NCI-H1436 (cell line): ENCODE measurements around the gene THSD7A.

Source experiments
- DNase-seq: peaks from one replicate; lab custom pipeline; 2025; lab: John Stamatoyannopoulos, UW

Gene THSD7A

DNA sequence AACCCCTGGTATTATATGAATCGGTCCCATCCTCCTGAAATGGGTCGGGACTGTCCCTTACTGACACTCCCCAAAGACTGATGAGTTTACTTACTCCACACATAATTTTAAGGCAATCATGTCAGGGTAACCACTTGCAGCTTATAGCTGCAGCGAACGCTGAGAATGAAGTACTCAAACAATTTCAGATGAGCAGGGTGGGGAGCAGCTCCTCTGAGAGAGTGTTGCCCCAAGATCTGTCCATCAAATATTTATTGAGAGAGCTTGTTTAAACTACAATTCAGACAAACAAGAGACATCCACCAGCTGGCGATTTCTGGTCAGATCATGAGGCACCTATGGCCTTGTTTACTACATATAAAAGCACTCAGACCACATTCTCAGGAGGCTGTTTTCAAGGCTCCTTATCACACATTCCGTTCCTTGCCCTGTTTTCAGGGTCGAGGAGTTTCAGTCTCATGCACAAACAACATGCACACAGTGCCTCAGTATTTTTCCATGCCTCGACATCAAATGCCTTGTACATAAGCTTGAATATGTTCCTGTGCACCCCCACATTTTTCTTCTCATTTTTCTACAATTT, 80.1 kb downstream of the THSD7A start:
- DNase-seq, result no peak

DNA sequence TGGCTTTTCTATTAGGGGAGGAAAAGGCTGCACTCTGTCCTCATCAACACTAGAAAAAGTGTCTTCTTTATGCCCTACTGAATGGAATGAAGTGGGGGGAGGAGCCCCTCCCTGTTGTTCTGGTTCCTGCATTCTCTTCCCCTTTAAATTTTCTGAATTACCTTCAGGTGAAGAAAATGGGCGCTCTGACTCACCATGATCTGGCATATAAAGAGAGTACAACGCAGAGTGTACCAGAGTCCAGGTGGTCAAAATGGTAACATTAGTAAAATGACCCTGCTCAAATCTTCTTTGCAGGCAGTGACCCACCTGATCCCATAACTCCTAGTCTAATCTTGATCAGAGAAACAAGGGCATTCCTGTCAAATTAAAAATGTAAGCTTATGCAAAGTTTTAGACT, 80.7 kb downstream of the THSD7A start:
- no peak for DNase-seq

DNA sequence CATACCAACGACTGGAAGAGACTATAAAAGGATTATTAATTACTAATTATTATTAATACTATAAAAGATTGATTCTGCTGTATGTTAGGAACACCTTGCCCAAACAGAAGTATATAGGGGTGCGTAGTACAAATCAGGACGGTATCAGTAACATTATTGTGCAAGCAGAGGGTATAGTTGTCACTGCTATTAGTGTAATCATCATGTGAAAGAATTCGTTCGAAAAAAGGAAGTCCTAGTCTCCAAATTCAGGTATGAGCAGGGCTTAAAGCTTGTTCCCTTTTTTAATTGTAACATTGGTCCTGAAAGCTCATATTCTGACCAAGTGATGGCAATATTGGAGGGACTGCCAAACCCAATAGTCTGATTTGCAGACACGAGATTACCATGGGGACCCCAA, 81.8 kb downstream of the THSD7A start:
- DNase-seq, result no peak

DNA sequence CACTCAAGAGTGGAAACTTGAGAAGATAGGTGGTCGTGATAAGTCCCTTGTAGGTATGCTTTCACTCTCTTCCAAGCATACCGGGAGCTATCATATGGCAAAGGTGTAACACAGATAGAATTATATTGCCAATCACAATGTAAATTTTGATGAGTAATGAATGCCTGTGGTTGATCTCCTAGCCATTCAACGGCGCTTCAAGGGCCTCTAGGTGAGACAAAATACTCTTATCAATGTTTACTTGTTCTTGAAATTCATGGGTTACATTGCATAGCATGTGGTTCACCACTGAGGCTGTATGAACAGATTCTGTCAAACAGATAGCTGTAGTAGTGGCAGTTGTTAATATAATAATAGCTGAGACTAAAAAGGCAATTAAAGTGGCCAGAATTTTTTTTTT, 82.4 kb downstream of the THSD7A start:
- no peak for DNase-seq

DNA sequence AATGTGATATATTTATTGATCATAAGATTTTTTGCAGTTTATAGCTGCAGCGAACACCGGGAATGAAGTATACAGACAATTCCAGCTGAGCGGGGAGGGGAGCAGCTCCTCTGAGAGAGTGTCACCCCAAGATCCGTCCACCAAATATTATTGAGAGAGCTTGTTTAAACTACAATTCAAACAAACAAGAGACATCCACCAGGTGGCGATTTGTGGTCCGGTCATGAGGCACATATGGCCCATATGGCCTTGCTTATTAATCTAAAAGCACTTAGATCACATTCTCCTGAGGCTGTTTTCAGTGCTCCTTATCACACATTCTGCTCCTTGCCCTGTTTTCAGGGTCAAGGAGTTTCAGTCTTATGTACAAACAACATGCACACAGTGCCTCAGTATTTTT, 83.1 kb downstream of the THSD7A start:
- DNase-seq, result no peak

DNA sequence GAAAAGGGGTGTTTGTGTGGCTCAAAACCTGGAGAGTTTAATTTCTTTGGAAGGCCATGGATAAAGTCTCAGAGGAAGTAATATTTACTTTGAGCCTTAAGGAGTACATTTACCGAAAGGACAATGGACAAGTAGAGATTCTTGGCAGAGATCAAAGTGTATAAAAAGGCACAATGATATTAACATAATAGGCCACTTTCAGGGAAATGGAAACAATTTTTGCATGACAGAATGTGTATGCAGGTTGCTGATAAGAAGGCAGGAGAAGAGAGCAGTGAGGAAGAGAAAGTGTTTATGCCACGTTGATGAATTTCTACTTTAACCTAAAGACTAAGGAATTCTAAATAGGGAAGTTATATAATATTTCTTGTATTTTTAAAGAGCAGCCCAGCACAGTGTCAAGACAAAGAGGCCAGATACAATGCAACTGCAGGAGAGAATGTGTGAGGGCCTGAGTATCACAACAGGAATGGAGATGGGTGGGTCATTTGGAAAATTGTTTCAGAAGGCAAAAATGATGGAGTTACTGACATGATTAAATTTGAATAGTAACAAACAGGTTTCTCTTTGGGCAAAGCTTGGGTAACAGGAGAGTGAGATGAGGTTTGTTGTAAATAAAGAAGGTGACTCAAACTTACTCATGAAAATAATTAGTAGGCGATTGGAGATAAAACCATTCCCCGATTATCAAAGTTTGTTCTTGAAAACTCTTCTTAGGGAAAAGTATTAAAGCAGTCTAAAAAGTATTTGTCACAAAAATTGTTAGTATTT, 84.1 kb downstream of the THSD7A start:
- no peak for DNase-seq

DNA sequence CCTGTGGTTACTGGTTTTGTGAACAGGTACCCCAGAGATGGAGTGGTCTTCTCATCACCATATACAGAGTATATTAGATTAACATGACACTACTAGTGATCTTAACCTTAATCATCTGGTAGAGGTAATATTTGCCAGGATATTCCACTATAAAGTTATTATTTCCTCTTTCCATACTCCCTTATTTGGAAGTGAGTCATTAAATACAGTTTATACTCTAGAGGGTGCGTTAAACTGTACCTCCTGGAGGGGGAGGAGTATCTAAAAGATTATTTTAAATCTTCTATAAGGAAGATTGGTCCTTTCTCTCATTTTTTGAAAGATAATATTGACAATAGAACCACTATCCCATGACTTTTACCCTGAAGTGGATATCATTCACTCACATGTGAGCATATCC, 85.4 kb downstream of the THSD7A start:
- no peak for DNase-seq

DNA sequence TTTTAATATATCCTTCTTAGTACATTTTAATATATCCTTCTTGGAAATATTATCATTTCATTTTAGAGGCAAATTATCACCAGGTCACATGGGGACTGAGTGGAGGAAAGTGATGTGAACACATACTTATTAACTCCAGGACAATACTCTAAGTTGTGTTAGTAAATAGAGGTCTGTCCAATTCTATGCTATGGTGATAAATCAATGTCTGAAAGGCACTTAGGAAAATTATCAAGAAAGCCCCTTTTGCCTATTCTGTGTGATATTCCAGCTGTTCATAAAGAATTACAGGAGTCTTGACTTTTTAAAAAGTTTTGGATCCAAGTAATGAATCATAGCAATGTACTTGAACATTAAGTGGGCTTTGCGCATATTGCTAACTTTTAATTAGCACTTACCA, 88.5 kb downstream of the THSD7A start:
- DNase-seq, result no peak

DNA sequence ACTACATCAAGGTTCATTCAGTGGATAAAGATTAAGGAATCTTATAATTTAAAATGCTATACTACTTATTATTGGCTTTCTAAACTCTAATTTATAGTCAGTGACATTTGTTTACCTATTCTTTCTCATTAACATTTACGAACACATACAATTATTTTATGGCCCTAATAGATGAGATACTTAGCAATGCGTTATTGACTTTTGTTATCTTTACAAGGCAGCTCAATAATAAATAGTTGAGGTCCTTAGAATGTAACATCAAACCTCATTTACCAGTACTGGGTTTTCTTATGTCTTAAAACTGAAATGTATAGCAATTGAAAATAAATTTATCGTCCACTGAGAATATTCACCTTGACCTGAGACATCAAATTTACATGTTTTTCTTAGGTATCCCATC, 89.0 kb downstream of the THSD7A start:
- DNase-seq, result no peak

DNA sequence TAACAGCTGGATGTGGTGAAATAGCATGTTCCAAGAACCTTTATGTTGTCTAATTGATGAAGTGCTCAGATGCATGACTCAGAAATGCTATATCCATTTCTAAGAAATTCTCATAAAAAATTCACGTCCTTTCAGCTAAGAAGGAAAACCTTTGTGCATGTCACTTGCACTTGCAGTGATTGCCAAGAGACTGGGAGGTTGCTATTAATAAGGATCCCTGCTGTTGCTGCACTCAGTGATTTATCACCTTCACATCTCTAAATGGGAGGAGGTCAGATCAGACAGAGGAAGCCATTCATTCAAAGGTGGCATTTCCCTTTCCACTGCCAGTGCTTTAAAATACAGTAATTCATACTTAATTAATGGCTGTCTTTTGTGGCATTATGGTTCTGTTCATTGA, 89.5 kb downstream of the THSD7A start:
- DNase-seq, result peak; percentile 32

DNA sequence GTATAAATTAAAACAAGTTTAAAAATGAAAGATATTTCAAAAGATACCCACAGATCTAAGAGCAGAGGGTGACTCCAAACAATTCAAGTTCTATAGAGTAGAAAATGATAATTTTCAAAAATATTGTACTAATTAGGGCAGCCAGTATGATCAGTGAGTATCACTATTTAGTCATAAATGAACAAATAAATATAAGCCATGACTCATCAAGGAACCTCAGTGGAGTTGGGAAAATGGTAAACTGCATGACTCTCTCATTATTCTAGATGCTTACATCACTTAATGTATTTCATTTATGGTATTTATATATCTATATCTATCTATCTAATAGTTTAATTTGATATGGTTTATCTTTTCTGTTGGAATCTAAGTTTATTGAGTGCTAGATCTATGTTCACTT, 94.3 kb downstream of the THSD7A start:
- DNase-seq, result no peak

DNA sequence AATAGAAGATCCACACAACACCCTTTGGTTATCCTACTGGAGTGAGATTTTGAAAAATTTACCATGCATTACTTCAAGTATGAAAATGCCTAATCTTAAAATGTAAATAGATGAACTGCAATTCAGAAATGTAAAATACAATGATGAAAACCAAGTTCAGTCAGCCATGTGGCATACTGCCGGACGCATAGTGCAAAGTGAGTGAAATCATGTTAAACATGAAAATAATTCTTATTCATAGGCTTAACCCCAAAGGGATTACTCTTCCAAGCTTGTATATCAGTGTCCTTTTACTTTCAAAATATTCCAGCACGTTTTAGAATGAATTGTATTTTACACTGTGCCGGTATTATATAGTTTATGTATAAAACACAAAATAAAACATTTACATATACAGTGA, 99.8 kb downstream of the THSD7A start:
- no peak for DNase-seq

DNA sequence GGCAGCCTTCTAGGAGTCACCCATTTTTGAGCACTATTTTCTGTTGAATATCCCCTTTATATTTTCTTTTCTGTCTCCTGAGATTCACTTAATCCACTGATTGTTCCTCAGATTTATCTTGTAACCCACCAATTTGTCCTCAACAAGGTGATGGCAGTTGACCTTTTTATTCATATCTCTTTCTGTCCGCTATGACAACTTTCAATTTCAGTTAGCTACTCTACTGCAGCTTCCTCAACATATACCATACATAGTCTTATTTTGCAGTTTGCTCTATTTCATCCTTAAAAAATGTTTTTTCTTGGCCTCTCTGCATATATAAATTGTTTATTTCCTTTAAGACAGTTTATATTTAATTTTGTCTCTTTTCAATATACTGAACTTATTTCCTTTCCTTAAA, 101.3 kb downstream of the THSD7A start:
- no peak for DNase-seq

DNA sequence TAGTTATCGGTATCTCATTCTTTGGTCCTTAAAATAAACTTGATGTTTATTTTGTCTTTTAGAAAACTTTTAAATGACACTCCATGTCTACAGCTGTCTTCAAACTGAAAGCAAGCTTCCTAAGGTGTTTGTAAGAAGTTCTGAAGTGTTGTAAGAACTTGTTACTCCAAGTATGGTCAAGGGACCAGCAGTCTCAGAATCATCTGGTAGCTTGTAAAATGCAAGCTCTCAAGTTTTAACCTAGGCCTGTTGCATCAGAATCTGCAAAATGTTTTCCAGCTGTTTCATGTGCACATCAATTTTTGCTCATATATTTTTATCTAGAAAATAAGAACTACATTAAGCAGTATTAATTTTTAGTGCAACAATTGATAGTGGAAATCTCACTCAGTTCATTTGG, 104.1 kb downstream of the THSD7A start:
- DNase-seq, result no peak

DNA sequence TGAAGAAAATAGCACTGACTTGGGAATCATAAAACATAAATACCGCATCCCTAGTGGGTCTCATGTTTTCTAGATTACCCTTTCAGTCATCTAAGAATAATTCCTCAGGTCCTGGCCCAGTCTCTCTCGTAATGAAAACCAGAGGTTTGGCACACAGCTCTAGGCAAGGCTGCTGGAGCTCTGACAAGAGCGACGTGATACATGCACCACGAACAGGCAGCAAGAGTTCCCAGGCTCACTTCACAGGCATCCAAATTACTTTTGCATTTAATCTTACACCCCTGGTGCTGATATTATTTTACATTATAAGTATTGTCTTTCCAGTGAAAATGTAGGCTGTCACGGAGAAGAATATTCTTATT, 105.2 kb downstream of the THSD7A start:
- no peak for DNase-seq

DNA sequence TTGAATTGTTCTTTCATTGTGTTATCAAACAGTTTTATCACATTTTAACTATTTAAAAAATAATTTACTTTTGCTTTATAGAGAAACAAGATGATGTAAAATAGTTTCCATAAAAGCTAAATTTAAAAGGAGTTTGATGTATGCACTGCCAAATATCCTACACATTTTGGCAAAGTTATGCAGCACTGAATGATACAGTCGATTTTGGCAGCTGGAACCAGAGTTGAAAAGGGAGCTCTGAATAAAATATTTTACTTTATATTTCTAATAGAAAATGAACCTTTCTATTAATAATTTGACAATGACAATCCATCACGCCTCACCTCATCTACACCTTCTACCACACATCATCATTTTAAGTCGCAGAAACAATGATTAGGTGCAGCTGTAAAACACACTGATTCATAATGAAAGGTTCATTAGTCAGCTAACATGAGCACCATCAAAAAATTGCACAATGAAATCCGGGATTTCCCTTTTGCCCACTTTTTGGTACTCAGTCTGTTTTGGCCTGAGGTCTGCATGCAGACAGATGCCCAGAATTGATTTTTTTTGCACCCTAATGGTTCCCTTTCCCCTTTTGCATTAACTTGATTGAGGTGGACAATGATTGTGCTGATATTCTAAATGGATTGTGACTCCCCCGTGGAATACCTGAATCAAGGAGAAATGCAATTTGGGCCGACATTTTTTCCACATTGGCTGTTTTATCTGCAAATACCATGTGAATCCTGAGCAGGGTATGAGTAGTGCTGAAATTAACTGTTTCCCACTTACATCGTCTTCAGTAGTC, 105.8 kb downstream of the THSD7A start:
- no peak for DNase-seq

DNA sequence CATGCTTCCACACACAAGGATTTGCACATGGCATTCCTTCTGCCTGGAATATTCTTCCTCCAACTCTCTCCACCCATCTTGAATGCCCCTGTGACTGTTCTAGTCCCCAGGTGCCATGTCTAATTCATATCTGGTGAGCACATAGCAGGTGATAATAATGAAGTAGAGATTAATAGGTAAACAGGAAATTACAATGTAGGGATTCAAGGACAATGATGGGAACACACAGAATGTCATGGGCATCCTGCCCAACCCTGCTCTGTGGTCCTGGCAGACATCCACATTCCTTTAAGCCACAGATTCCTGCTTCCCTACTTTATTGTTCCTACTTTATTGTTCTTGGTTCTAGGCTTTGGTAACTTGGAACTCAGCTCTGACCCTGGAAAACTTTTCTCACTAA, 115.8 kb downstream of the THSD7A start:
- DNase-seq, result no peak

DNA sequence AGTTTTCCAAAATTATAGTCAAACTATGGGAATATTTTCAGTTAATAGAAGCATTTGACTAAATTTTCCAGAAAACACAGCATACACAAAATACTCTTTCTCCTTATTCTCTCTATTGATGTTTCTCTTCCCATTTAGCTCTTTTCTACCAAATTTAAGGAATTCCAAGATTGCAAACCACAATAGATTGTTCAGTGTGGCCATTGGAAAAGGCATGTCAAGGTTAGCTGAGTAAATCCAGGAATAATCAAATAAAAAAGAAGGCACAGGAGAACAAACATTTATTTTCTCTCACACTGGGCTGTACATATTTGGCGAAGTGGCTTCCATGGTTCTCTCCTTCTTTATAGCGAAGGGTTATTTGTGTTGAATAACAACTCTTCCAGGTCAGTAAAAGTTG, 117.3 kb downstream of the THSD7A start:
- no peak for DNase-seq

DNA sequence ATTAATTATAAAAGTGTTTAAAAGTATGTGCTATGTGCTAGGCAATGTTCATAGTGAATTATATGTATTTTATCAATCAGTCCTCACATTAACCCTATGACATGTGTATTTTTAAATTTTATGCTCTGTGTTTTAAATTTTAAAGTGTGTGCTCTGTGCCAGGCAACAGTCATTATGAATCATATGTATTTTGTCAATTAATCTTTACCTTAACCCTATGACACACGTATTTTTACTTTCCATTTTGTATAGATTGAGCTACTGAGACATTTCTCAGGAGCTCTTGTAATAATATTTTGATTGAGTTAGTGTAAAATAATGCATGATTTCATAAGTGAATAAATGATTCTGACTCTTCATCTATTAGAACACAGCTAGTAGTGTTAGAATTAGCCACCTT, 117.8 kb downstream of the THSD7A start:
- DNase-seq, result no peak

DNA sequence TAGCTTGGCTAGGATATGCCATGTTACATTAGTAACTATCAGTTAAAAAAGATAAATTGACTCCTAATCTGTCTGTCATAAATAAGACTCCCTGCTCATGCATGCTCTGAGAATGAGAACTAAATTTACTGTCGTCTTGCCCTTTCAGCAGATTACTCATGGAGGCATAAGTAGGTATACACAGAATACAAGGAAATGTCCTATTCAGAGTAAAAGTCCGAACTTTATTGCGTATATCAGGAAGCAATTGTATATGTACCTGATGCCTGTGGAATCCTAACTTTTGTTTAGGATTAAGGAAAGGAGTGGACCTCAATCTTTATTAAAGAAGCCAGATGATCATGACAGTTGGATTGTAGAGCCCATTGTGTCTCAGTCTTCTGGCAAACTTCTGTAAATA, 118.6 kb downstream of the THSD7A start:
- no peak for DNase-seq

DNA sequence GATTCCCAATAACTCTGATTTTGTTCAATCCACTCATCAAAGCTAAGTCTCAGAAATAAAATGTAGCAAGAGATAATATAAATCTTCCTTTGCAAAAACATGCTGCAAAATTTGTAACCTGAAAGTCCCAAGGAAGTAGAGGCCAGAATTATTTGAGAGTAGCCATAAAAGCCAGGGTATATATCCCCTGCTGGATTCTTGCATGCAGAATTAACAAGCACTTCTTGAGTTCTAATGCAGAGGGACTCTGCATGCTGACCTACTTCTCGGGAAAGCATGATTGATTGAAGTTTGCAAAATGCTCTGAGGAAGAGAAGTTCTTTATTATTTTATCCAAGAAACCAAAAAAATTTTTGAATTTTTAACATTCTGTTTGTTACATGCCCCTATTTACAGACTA, 121.6 kb downstream of the THSD7A start:
- DNase-seq, result no peak

DNA sequence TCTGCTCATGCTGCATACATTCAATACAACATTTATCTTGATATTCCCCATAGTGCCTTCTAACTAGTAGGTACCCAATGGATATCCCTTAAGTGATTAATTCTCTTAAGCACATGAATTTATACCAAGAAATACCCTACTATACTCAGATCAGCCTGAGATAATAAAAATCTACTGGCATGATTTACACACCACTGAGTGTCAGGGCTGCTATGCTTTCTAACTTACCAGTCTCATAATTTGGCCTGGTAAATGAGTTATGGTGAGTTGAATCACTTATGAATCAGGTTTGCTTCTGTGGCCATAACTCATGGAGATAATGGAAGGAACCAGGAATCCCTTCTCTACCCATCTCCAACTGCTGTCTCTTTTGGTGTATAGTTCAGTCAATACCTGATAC, 122.8 kb downstream of the THSD7A start:
- no peak for DNase-seq

DNA sequence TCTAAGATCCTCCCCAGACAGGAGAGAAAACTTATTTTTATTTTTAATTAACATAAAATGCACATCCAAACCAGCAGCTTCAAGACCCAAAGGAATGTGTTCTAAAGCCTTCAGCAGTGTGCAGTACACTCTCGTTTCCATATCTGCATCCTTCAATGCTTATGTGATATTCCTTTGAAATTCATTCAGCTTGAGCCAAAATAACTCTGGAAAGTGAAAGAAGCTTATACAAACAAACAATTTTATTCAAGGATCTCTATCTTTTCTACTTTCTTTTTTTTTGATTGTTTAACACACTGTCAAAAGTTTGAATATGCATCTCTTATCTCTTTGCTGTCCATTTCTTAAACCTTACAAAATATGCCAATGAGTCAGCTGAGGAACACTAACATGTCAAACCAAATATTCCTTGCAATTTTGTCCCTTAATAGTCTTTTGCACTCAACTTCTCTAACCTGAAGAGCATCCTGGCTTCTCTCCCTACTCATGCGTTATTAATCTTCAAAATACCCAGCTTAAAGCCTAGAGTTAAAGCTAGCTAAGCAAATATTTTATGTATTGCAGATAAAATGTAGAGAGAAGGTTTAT, 124.3 kb downstream of the THSD7A start:
- DNase-seq, result no peak
